Measurements from ENCODE around the gene HIKESHI. TPM values are rescaled to one million over a fixed set of nuclear protein-coding genes. Genes with fewer than 3 reads are reported as not detected.

Gene HIKESHI
- total RNA-seq, 1 experiment from 2014 or later = 172 TPM

DNA sequence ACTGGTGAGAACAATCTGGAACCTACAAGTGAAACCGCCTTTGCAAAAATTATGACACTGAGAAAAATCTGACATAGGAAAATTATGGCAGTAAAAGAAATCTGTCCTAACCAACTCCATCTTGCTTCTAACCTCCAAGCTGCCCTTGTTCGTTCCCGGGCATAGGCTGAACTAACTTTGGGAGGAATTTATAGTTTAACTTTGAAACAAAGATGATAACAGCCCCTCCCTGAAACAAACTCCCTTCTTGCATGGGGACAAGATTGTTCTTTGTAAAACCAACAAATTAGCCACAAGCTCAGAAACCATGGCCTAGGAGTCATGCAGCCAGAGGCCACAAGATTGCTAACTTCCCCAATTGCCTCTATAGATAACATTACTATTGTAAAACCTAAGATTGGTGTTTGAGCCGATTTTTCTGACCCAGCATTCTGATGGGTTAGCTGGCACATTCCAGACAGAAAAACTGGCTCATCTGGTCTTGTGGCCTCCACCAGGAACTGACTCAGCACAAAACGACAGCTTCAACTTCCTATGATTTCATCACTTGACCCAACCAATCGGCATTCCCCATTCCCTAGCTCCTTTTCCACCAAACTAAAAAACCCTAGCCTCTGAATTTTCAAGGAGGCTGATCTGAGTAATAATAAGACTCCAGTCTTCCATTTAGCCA is 69.0 kb downstream of the HIKESHI start:
- H3K4me1 ChIP-seq (ENCODE audit: low read length) = no peaks in the 10 kb centered on the region
- no peaks in the 10 kb centered on the region for H3K36me3 ChIP-seq (ENCODE audit: insufficient read depth, low read length)
- H3K9me3 ChIP-seq (ENCODE audit: low read length) = no peaks in the 10 kb centered on the region
- H3K9me2 ChIP-seq (replicated peaks; ENCODE audit: insufficient read depth, low read length) = no peaks in the 10 kb centered on the region
- H3K27me3 ChIP-seq (ENCODE audit: low read length) = no peaks in the 10 kb centered on the region
- no peak overlapping the region for H3K9ac ChIP-seq (ENCODE audit: low read length)
- no peak overlapping the region for H3K27ac ChIP-seq (ENCODE audit: low read length)
- no peaks in the 10 kb centered on the region for H4K20me1 ChIP-seq (ENCODE audit: insufficient read depth, low read depth, low read length)
- no peak overlapping the region for H2AFZ ChIP-seq (ENCODE audit: low read length)
- H3K79me2 ChIP-seq (ENCODE audit: low read length) = no peaks in the 10 kb centered on the region
- no peak overlapping the region for H3K4me2 ChIP-seq (ENCODE audit: low read depth, low read length, poor library complexity, severe bottlenecking)
- no peak for DNase-seq
- no peak overlapping the region for H3K4me3 ChIP-seq (ENCODE audit: low read length)

DNA sequence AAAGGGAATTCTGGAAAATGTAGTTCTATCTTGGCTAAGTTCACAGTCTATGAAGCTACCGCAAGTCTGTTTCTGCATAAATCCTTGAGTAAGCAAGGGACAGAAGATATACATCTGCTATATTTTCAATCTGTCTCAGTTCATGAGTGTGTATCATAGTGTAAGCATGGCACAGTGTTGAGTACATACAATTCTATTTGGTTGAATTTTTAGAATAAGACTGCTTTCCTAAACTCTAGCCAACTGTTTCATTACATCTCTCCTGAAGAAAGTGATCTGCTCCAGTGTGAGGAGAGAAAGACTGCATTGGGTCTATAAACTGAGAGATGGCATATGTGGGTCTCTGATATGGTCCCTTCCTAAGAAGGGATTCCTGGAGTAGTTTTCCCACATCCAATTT is 70.0 kb downstream of the HIKESHI start:
- Histone ChIP-seq H3K79me2 (ENCODE audit: low read length) (no peaks in the 10 kb centered on the region), H3K27me3 (ENCODE audit: low read length) (no peaks in the 10 kb centered on the region), H3K27ac (ENCODE audit: low read length) (no peak overlapping the region), H3K4me2 (ENCODE audit: low read depth, low read length, poor library complexity, severe bottlenecking) (no peak overlapping the region), H3K4me3 (ENCODE audit: low read length) (no peak overlapping the region), H3K4me1 (ENCODE audit: low read length) (no peaks in the 10 kb centered on the region), H4K20me1 (ENCODE audit: insufficient read depth, low read depth, low read length) (no peaks in the 10 kb centered on the region), H3K9me2 (replicated peaks; ENCODE audit: insufficient read depth, low read length) (no peaks in the 10 kb centered on the region), H3K9me3 (ENCODE audit: low read length) (peaks cover 2% of the 10 kb centered on the region; the same call in 1 of the 2 replicates), H3K9ac (ENCODE audit: low read length) (no peak overlapping the region), H2AFZ (ENCODE audit: low read length) (no peak overlapping the region), H3K36me3 (ENCODE audit: insufficient read depth, low read length) (no peaks in the 10 kb centered on the region)
- DNase-seq = no peak

DNA sequence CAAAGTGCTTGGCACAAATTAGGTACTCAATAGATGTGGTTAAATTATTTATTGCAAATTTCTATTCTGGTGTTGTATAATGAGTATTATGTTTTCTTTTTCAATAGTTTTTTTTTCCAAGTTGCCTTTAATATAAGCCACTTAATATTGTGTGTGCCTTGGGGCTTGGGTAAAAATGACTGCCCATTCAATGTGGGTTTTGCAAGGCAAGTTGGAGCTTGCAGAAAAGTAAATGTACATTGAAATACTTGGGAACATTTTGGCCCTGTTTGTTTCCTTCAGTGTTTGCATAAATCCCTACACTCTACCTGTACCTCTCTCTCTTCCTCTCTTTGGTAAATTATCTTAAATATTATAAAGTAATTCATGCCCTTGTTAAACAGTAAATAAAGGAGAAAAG is 70.5 kb downstream of the HIKESHI start:
- no peaks in the 10 kb centered on the region for H3K4me1 ChIP-seq (ENCODE audit: low read length)
- no peak for DNase-seq
- no peaks in the 10 kb centered on the region for H3K79me2 ChIP-seq (ENCODE audit: low read length)
- H3K9me3 ChIP-seq (ENCODE audit: low read length) = peaks cover 2% of the 10 kb centered on the region; the same call in 1 of the 2 replicates
- H3K27me3 ChIP-seq (ENCODE audit: low read length) = no peaks in the 10 kb centered on the region
- H3K4me2 ChIP-seq (ENCODE audit: low read depth, low read length, poor library complexity, severe bottlenecking) = no peak overlapping the region
- no peak overlapping the region for H2AFZ ChIP-seq (ENCODE audit: low read length)
- no peaks in the 10 kb centered on the region for H4K20me1 ChIP-seq (ENCODE audit: insufficient read depth, low read depth, low read length)
- no peaks in the 10 kb centered on the region for H3K9me2 ChIP-seq (replicated peaks; ENCODE audit: insufficient read depth, low read length)
- H3K27ac ChIP-seq (ENCODE audit: low read length) = no peak overlapping the region
- H3K9ac ChIP-seq (ENCODE audit: low read length) = no peak overlapping the region
- H3K36me3 ChIP-seq (ENCODE audit: insufficient read depth, low read length) = no peaks in the 10 kb centered on the region
- no peak overlapping the region for H3K4me3 ChIP-seq (ENCODE audit: low read length)

GRCh38 chr11:86374069-86374468 is 72.0 kb downstream of the HIKESHI start:
- Histone ChIP-seq H3K79me2 (ENCODE audit: low read length) (no peaks in the 10 kb centered on the region), H3K36me3 (ENCODE audit: insufficient read depth, low read length) (no peaks in the 10 kb centered on the region), H3K9me3 (ENCODE audit: low read length) (peaks cover 2% of the 10 kb centered on the region; the same call in 1 of the 2 replicates), H3K4me3 (ENCODE audit: low read length) (no peak overlapping the region), H3K27ac (ENCODE audit: low read length) (no peak overlapping the region), H2AFZ (ENCODE audit: low read length) (no peak overlapping the region), H4K20me1 (ENCODE audit: insufficient read depth, low read depth, low read length) (no peaks in the 10 kb centered on the region), H3K4me1 (ENCODE audit: low read length) (no peaks in the 10 kb centered on the region), H3K27me3 (ENCODE audit: low read length) (no peaks in the 10 kb centered on the region), H3K9ac (ENCODE audit: low read length) (no peak overlapping the region), H3K4me2 (ENCODE audit: low read depth, low read length, poor library complexity, severe bottlenecking) (no peak overlapping the region), H3K9me2 (replicated peaks; ENCODE audit: insufficient read depth, low read length) (no peaks in the 10 kb centered on the region)
- no peak for DNase-seq

GRCh38 chr11:86374586-86374985 is 72.5 kb downstream of the HIKESHI start, which contains the start of gene CCDC81:
CCDC81 (plus strand) TSS chr11:86374887; CDS start chr11:86375164, 277 bp downstream.
- no peaks in the 10 kb centered on the region for H3K36me3 ChIP-seq (ENCODE audit: insufficient read depth, low read length)
- H3K4me3 ChIP-seq (ENCODE audit: low read length) = no peak within 1 kb of the TSS
- no peaks in the 10 kb centered on the region for H4K20me1 ChIP-seq (ENCODE audit: insufficient read depth, low read depth, low read length)
- H3K9ac ChIP-seq (ENCODE audit: low read length) = no peak within 1 kb of the TSS
- H3K79me2 ChIP-seq (ENCODE audit: low read length) = no peaks in the 10 kb centered on the region
- no peak within 1 kb of the TSS for H3K4me2 ChIP-seq (ENCODE audit: low read depth, low read length, poor library complexity, severe bottlenecking)
- no peak for DNase-seq
- no peaks in the 10 kb centered on the region for H3K9me2 ChIP-seq (replicated peaks; ENCODE audit: insufficient read depth, low read length)
- H3K27ac ChIP-seq (ENCODE audit: low read length) = no peak within 1 kb of the TSS
- H3K4me1 ChIP-seq (ENCODE audit: low read length) = no peaks in the 10 kb centered on the region
- H3K9me3 ChIP-seq (ENCODE audit: low read length) = peaks cover 2% of the 10 kb centered on the region; the same call in 1 of the 2 replicates
- no peaks in the 10 kb centered on the region for H3K27me3 ChIP-seq (ENCODE audit: low read length)
- no peak within 1 kb of the TSS for H2AFZ ChIP-seq (ENCODE audit: low read length)

DNA sequence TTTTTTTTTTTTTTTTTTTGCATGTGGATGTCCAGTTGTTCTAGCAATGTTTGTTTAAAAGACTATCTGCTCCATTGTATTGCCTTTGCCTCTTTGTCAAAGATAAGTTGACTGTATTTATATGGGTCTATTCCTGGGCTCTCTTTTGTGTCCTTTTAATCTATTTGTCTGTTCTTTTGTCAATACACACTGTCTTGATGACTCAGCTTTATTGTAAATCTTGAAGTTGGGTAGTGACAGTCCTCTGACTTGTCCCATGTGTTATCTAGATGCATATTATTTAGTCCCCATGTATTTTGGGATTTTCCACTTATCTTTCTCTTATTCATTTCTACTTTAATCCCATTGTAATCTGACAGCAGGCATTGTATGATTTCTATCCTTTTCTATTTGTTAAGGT is 75.9 kb downstream of the HIKESHI start:
- peaks cover 2% of the 10 kb centered on the region; the same call in 1 of the 2 replicates for H3K9me3 ChIP-seq (ENCODE audit: low read length)
- no peaks in the 10 kb centered on the region for H3K79me2 ChIP-seq (ENCODE audit: low read length)
- no peaks in the 10 kb centered on the region for H4K20me1 ChIP-seq (ENCODE audit: insufficient read depth, low read depth, low read length)
- no peak overlapping the region for H3K4me3 ChIP-seq (ENCODE audit: low read length)
- H3K27me3 ChIP-seq (ENCODE audit: low read length) = no peaks in the 10 kb centered on the region
- H3K4me2 ChIP-seq (ENCODE audit: low read depth, low read length, poor library complexity, severe bottlenecking) = no peak overlapping the region
- H3K9ac ChIP-seq (ENCODE audit: low read length) = no peak overlapping the region
- H2AFZ ChIP-seq (ENCODE audit: low read length) = no peak overlapping the region
- H3K36me3 ChIP-seq (ENCODE audit: insufficient read depth, low read length) = no peaks in the 10 kb centered on the region
- no peaks in the 10 kb centered on the region for H3K9me2 ChIP-seq (replicated peaks; ENCODE audit: insufficient read depth, low read length)
- DNase-seq = no peak
- no peak overlapping the region for H3K27ac ChIP-seq (ENCODE audit: low read length)
- no peaks in the 10 kb centered on the region for H3K4me1 ChIP-seq (ENCODE audit: low read length)

DNA sequence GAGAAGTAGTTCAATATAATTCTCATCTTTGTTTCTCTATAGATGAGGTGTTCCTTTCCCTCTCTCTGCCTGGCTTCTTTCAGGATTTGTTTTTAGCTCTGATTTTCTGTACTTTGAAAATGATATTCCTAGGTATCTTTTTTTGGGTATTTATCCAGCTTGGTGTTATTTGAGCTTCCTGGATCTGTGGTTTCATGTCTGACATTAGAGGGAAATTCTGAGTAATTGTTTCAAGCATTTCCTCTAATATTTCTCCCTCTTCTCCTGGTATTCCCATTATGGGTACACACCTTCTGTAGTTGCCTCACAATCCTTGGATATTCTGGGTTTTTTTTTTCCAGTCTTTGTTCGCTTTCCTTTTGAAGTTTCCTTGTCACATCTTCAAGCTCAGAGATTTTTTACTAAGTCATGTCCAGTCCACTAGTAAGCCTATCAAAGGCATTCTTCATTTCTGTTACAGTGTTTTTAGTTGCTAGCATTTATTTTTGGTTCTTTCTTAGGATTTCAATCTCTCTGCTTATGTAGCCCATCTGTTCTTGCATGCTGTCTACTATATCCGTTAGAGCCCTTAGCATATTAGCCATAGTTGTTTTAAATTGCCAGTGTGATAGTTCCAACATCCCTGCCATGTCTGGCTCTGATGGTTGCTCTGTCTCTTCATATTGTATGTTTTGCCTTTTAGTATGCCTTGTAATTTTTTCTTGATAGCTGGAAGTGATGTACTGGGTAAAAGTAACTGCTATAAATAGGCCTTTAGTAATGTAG is 78.4 kb downstream of the HIKESHI start:
- H3K36me3 ChIP-seq (ENCODE audit: insufficient read depth, low read length) = no peaks in the 10 kb centered on the region
- H4K20me1 ChIP-seq (ENCODE audit: insufficient read depth, low read depth, low read length) = no peaks in the 10 kb centered on the region
- no peaks in the 10 kb centered on the region for H3K79me2 ChIP-seq (ENCODE audit: low read length)
- H3K4me1 ChIP-seq (ENCODE audit: low read length) = 0 out of 2 replicates have a peak, but pooled peaks cover 5% of the 10 kb centered on the region
- H3K4me3 ChIP-seq (ENCODE audit: low read length) = no peak overlapping the region
- no peak overlapping the region for H3K4me2 ChIP-seq (ENCODE audit: low read depth, low read length, poor library complexity, severe bottlenecking)
- no peak overlapping the region for H3K9ac ChIP-seq (ENCODE audit: low read length)
- H3K9me2 ChIP-seq (replicated peaks; ENCODE audit: insufficient read depth, low read length) = no peaks in the 10 kb centered on the region
- no peak overlapping the region for H2AFZ ChIP-seq (ENCODE audit: low read length)
- no peaks in the 10 kb centered on the region for H3K27me3 ChIP-seq (ENCODE audit: low read length)
- H3K27ac ChIP-seq (ENCODE audit: low read length) = no peak overlapping the region
- H3K9me3 ChIP-seq (ENCODE audit: low read length) = peaks cover 2% of the 10 kb centered on the region; the same call in 1 of the 2 replicates
- no peak for DNase-seq
